ENCODE data around the gene HAUS8. TPM values are rescaled to one million over a fixed set of nuclear protein-coding genes. Genes with fewer than 3 reads are reported as not detected.
A peak's percentile ranks its signal among the peaks of the same experiment; 100 is the strongest.

The HAUS8 gene
- total and polyA plus RNA-seq, 2 donors (not counting 3 experiments of a cell fraction or from before 2014, with no cell fraction given), result 9.6 to 30.3 TPM

- Histone ChIP-seq H3K27ac (ENCODE audit: insufficient read depth, low read depth, low read length) (peak overlapping the region; percentile 75), H2AFZ (ENCODE audit: low read depth, low read length) (peak overlapping the region; percentile 5), H3K79me2 (ENCODE audit: control insufficient read depth, insufficient read depth, low read length) (peaks cover 66% of the 10 kb centered on the region), H3K4me3 (replicated peaks in 1 of 3; ENCODE audit: insufficient read depth in 1 of 3, low read depth in 1 of 3, low read length in 3 of 3) (peak overlapping the region in 2 of 3 experiments; percentile 66 to 80), H3K9me1 (replicated peaks; ENCODE audit: control insufficient read depth, extremely low read depth, insufficient read depth, low read length) (no peaks in the 10 kb centered on the region), H3K36me3 (ENCODE audit: control insufficient read depth in 2 of 2, extremely low read depth in 1 of 2, insufficient read depth in 2 of 2, low read length in 2 of 2) (no peaks in the 10 kb centered on the region), H3K9me3 (replicated peaks; ENCODE audit: control insufficient read depth, insufficient read depth, low read length) (no peaks in the 10 kb centered on the region), H3K4me1 (ENCODE audit: control insufficient read depth, extremely low read depth, insufficient read depth, low read length) (peaks cover 31% of the 10 kb centered on the region), H3K9ac (replicated peaks; ENCODE audit: extremely low read depth, insufficient read depth, low read length) (peak overlapping the region; percentile 77), H3K4me2 (ENCODE audit: insufficient read depth, low read length) (peak overlapping the region; percentile 82), H4K20me1 (replicated peaks; ENCODE audit: control insufficient read depth, extremely low read depth, insufficient read depth, low read length) (no peaks in the 10 kb centered on the region), H3K27me3 (ENCODE audit: control insufficient read depth in 2 of 2, insufficient read depth in 2 of 2, low read length in 2 of 2) (no peaks in the 10 kb centered on the region)
- dilution Hi-C loops (cut with MboI; ENCODE audit: extremely low pct_ligation_motif_present, low sequenced_read_pairs), result no loop called here
- TF ChIP-seq MAX (IDR thresholded peaks at IDR 0.05; ENCODE audit: insufficient read depth, insufficient read length), result no peak
- TF ChIP-seq FOS (IDR thresholded peaks at IDR 0.05; ENCODE audit: borderline replicate concordance, insufficient read depth, low read length), result no peak
- no peak for TF ChIP-seq EZH2 (IDR thresholded peaks at IDR 0.05; ENCODE audit: borderline replicate concordance, low read depth, low read length, severe bottlenecking)
- TF ChIP-seq GATA2 (IDR thresholded peaks at IDR 0.05; ENCODE audit: insufficient read depth, insufficient read length, low read depth, low read length), result no peak
- TF ChIP-seq JUN (IDR thresholded peaks at IDR 0.05; ENCODE audit: borderline replicate concordance, insufficient read depth, insufficient read length, low read depth), result no peak
- no peak for TF ChIP-seq CTCF (IDR thresholded peaks at IDR 0.05; ENCODE audit: extremely low read depth in 1 of 2, insufficient read depth in 1 of 2, low read depth in 1 of 2, low read length in 2 of 2)
- TF ChIP-seq MYC (IDR thresholded peaks at IDR 0.05; ENCODE audit: low read depth, low read length), result no peak
- no peak for TF ChIP-seq POLR2AphosphoS5 (IDR thresholded peaks at IDR 0.05; ENCODE audit: insufficient read depth, low read depth, low read length)
- TF ChIP-seq POLR2A (IDR thresholded peaks at IDR 0.05; ENCODE audit: low read depth, low read length), result no peak
- FAIRE-seq (peak; percentile 69), DNase-seq (ENCODE audit: low read depth, low spot score) (no peak)
- ChIA-PET POLR2A (interaction anchor here (0.5 kb wide), 1 partner anchor 339 kb away, joined by 5 read pairs; no protein-coding TSS in a partner anchor), CTCF (no interaction called here)
- no TSS peak for BruUV-seq (replicated peaks)
- intact Hi-C loops (cut with micrococcal nuclease), result no loop called here
Measured at GRCh38 chr19:17073869-17074633, 1.2 kb downstream of the HAUS8 start.
